IMR-90 (cell line): ENCODE results near the gene SLC25A38. TPM values are rescaled to one million over a fixed set of nuclear protein-coding genes. Genes with fewer than 3 reads are reported as not detected.

Experiments
- ATAC-seq: fragments of 200-7000 bp; cut with Tn5 transposase; 2 replicates; pipeline ENCODE4 v1.9.1; 2020; ENCODE audit warnings: low read depth, mild to moderate bottlenecking, moderate library complexity
- Bru-seq: library from RNA; stranded (reverse); fragments of 400-500 nt; gene quantifications from one replicate; lab custom pipeline; 2021; lab: Mats Ljungman, UMichigan
- BruChase-seq, 2 experiments: library from RNA; stranded (reverse); fragments of 400-500 nt; gene quantifications; one replicate each; lab custom pipeline; 2021; lab: Mats Ljungman, UMichigan
- BruUV-seq: library from RNA; stranded (reverse); fragments of 400-500 nt; replicated peaks from 2 replicates; lab custom pipeline; 2021; lab: Mats Ljungman, UMichigan
- CTCF ChIA-PET: fragments of 300-600 bp; formaldehyde crosslinking; extraction: SDS; loops from one replicate; lab custom pipeline; 2021; ENCODE audit warnings: antibody characterized with exemption; lab: Yijun Ruan, JAX
- POLR2A ChIA-PET: fragments of 300-600 bp; sonication (Branson Sonifier 250); formaldehyde crosslinking; loops from one replicate; lab custom pipeline; 2022; ENCODE audit warnings: antibody characterized with exemption; ENCODE audit not compliant: unreplicated experiment; lab: Charles Lee
- DNase-seq: peaks from one replicate; pipeline ENCODE4 v3.0.0; 2013
- H2AFZ ChIP-seq: replicated peaks from 2 replicates; pipeline ENCODE3; 2013; ENCODE audit warnings: low read length, mild to moderate bottlenecking; ENCODE audit not compliant: poor library complexity
- H2AK5ac ChIP-seq: 2 replicates; pipeline ENCODE4 v1.6.1; 2013; ENCODE audit warnings: low read depth, low read length, inconsistent platforms
- H2AK9ac ChIP-seq: replicated peaks from 2 replicates; pipeline ENCODE3; 2013; ENCODE audit warnings: mild to moderate bottlenecking, low read depth, low read length, moderate library complexity; ENCODE audit not compliant: poor library complexity
- H2BK120ac ChIP-seq: 2 replicates; pipeline ENCODE4 v1.6.1; 2013; ENCODE audit warnings: low read depth, low read length, inconsistent platforms
- H2BK15ac ChIP-seq: 3 replicates; pipeline ENCODE4 v1.6.1; 2013; ENCODE audit warnings: low read depth, low read length, inconsistent platforms
- H2BK20ac ChIP-seq: 2 replicates; pipeline ENCODE4 v1.6.1; 2013; ENCODE audit warnings: low read depth, mild to moderate bottlenecking, inconsistent platforms, low read length, moderate library complexity
- H2BK5ac ChIP-seq: 2 replicates; pipeline ENCODE4 v1.6.1; 2013; ENCODE audit warnings: mild to moderate bottlenecking, low read depth, low read length, inconsistent platforms; ENCODE audit not compliant: poor library complexity, severe bottlenecking
- H3K14ac ChIP-seq: replicated peaks from 2 replicates; pipeline ENCODE4 v1.6.1; 2013; ENCODE audit warnings: low read depth, low read length, inconsistent platforms
- H3K18ac ChIP-seq: 2 replicates; pipeline ENCODE4 v1.6.1; 2013; ENCODE audit warnings: low read depth, low read length, control low read depth
- H3K23ac ChIP-seq: 2 replicates; pipeline ENCODE4 v1.6.1; 2013; ENCODE audit warnings: low read depth, low read length, inconsistent platforms
- H3K27ac ChIP-seq: 2 replicates; pipeline ENCODE4 v1.5.1; 2013; ENCODE audit warnings: mild to moderate bottlenecking, control low read depth, low read length; ENCODE audit not compliant: insufficient read depth
- H3K27me3 ChIP-seq: 2 replicates; pipeline ENCODE4 v1.6.1; 2013; ENCODE audit warnings: low read length; ENCODE audit not compliant: control insufficient read depth, insufficient read depth
- H3K36me3 ChIP-seq: 2 replicates; pipeline ENCODE4 v1.6.1; 2013; ENCODE audit warnings: low read length, mixed read lengths; ENCODE audit not compliant: control insufficient read depth, insufficient read depth
- H3K4ac ChIP-seq: 2 replicates; pipeline ENCODE4 v1.6.1; 2013; ENCODE audit warnings: low read depth, low read length, inconsistent platforms
- H3K4me1 ChIP-seq: 2 replicates; pipeline ENCODE4 v1.6.1; 2013; ENCODE audit warnings: low read length, mixed read lengths; ENCODE audit not compliant: control insufficient read depth, insufficient read depth
- H3K4me2 ChIP-seq: 2 replicates; pipeline ENCODE4 v1.6.1; 2013; ENCODE audit warnings: low read depth, mild to moderate bottlenecking, control low read depth, low read length, moderate library complexity
- H3K4me3 ChIP-seq: 2 replicates; pipeline ENCODE4 v1.5.1; 2013; ENCODE audit warnings: low read depth, mild to moderate bottlenecking, control low read depth, low read length, moderate library complexity; ENCODE audit not compliant: insufficient read depth
- H3K56ac ChIP-seq: 2 replicates; pipeline ENCODE4 v1.6.1; 2013; ENCODE audit warnings: low read length, inconsistent platforms; ENCODE audit not compliant: insufficient read depth; ENCODE audit errors: extremely low read depth
- H3K79me1 ChIP-seq, 2 experiments: 2 replicates each; pipeline ENCODE4 v1.6.1; 2013; ENCODE audit warnings: low read length in 2 of 2, inconsistent platforms in 1 of 2, low read depth in 1 of 2
- H3K9ac ChIP-seq: 2 replicates; pipeline ENCODE4 v1.6.1; 2013; ENCODE audit warnings: low read depth, low read length, control low read depth
- H3K9me1 ChIP-seq: 2 replicates; pipeline ENCODE4 v1.6.1; 2013; ENCODE audit warnings: low read length, inconsistent platforms; ENCODE audit not compliant: insufficient read depth
- H3K9me3 ChIP-seq: 2 replicates; pipeline ENCODE4 v1.6.1; 2013; ENCODE audit warnings: low read length; ENCODE audit not compliant: control insufficient read depth, insufficient read depth
- H4K20me1 ChIP-seq: 2 replicates; pipeline ENCODE4 v1.6.1; 2013; ENCODE audit warnings: low read length, inconsistent platforms; ENCODE audit not compliant: insufficient read depth
- H4K5ac ChIP-seq: 2 replicates; pipeline ENCODE4 v1.6.1; 2013; ENCODE audit warnings: mild to moderate bottlenecking, low read depth, low read length, control low read depth
- H4K8ac ChIP-seq, 2 experiments: 2 replicates each; pipeline ENCODE4 v1.6.1; 2013; ENCODE audit warnings: low read depth in 2 of 2, low read length in 2 of 2, control low read depth in 1 of 2, inconsistent platforms in 1 of 2
- H4K91ac ChIP-seq: 2 replicates; pipeline ENCODE4 v1.6.1; 2013; ENCODE audit warnings: low read depth, low read length, inconsistent platforms; ENCODE audit not compliant: insufficient read depth
- BHLHE40 ChIP-seq: fragments of 150-350 bp; IDR thresholded peaks from 2 replicates; pipeline ENCODE4 v1.6.1; 2016; ENCODE audit warnings: mild to moderate bottlenecking, low read depth, low read length
- CEBPB ChIP-seq: IDR thresholded peaks from 2 replicates; pipeline ENCODE4 v1.6.1; 2012; ENCODE audit warnings: low read depth, low read length, improper control_type of control experiment
- POLR2A ChIP-seq: IDR thresholded peaks from 2 replicates; pipeline ENCODE4 v1.6.1; 2012; ENCODE audit warnings: mild to moderate bottlenecking, low read depth, low read length
- SMC3 ChIP-seq: fragments of 150-350 bp; IDR thresholded peaks from 2 replicates; pipeline ENCODE4 v1.6.1; 2016; ENCODE audit warnings: low read depth, mild to moderate bottlenecking, antibody characterized with exemption, low read length, moderate library complexity
- WGBS, 2 experiments: methylation state at CpG; one replicate each; pipeline versions ENCODE4 v1.1.5 to v1.1.7; 2013; ENCODE audit warnings: missing lambda C conversion rate in 2 of 2; ENCODE audit not compliant: insufficient read length in 1 of 2; ENCODE audit errors: extremely low coverage in 2 of 2; 5-methylcytosine and 5-hydroxymethylcytosine counted together
- dilution Hi-C: fragments of 300-500 bp; cut with HindIII; formaldehyde crosslinking; loops from one replicate; pipeline ENCODE4 v1.14.3; 2018; ENCODE audit warnings: low sequenced_read_pairs; ENCODE audit not compliant: unreplicated experiment
- in situ Hi-C: fragments of 300-500 bp; cut with MboI; formaldehyde crosslinking; loops from 3 replicates; pipeline ENCODE4 v1.14.3; 2019; ENCODE audit warnings: low sequenced_read_pairs, inconsistent platforms, mixed read lengths
- intact Hi-C: fragments of 100-400 bp; cut with micrococcal nuclease; formaldehyde crosslinking; loops from 2 replicates; pipeline ENCODE4 v1.10.0; 2022
- long read RNA-seq: library from polyadenylated mRNA; unstranded; transcript quantifications from one replicate; pipeline ENCODE4 v2.0.0, GENCODE V29; 2021; ENCODE audit not compliant: unreplicated experiment
- polyA plus RNA-seq, 3 experiments: library from polyadenylated mRNA; depleted of rRNA; stranded (reverse); fragments of >200 nt; gene quantifications; 2 replicates each; pipeline ENCODE4 v1.2.3, GENCODE V29; 2012; ENCODE audit warnings: low replicate concordance in 1 of 3
- total RNA-seq: library from RNA; depleted of rRNA; stranded (reverse); fragments of >200 nt; gene quantifications from 2 replicates; pipeline ENCODE4 v1.2.3, GENCODE V29; 2012; rRNA removed
- TF ChIP-seq, protein P1 (sequence below): conservative IDR thresholded peaks from 2 replicates; pipeline ENCODE4 v1.5.1; 2012; ENCODE audit warnings: mild to moderate bottlenecking, low read depth, low read length, improper control_type of control experiment
- TF ChIP-seq, protein P2 (sequence below): fragments of 150-350 bp; IDR thresholded peaks from 2 replicates; pipeline ENCODE4 v1.6.1; 2017; ENCODE audit warnings: mild to moderate bottlenecking, antibody characterized with exemption, low read length, low read depth

Gene SLC25A38, protein sequence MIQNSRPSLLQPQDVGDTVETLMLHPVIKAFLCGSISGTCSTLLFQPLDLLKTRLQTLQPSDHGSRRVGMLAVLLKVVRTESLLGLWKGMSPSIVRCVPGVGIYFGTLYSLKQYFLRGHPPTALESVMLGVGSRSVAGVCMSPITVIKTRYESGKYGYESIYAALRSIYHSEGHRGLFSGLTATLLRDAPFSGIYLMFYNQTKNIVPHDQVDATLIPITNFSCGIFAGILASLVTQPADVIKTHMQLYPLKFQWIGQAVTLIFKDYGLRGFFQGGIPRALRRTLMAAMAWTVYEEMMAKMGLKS
- total RNA-seq (16.1 and 17.4 TPM in 2 replicates), polyA plus RNA-seq (2012; rRNA removed) (22.5 and 22.6 TPM in 2 replicates), Bru-seq, nascent RNA (percentile 77 among the genes with signal in this experiment), BruChase-seq, experiment 1, labeled RNA remaining after a 6-hour chase (percentile 72 among the genes with signal in this experiment), BruChase-seq, experiment 2, labeled RNA remaining after a 2-hour chase (percentile 72 among the genes with signal in this experiment)
- 14.0 and 19.3 TPM in 2 replicates for polyA plus RNA-seq (2012; cell fraction: cytosol; rRNA removed)
- 31.8 and 32.5 TPM in 2 replicates for polyA plus RNA-seq (2012; cell fraction: nucleus; rRNA removed; ENCODE audit: low replicate concordance)
- long read RNA-seq, transcript SLC25A38-201 (7 exons, 2,147 nt), result major isoform, 34 of 39 reads
- long read RNA-seq, partial matches to known transcripts, result 2 of 39 reads
- long read RNA-seq, other reads (novel, unspliced or antisense), result 3 of 39 reads

DNA sequence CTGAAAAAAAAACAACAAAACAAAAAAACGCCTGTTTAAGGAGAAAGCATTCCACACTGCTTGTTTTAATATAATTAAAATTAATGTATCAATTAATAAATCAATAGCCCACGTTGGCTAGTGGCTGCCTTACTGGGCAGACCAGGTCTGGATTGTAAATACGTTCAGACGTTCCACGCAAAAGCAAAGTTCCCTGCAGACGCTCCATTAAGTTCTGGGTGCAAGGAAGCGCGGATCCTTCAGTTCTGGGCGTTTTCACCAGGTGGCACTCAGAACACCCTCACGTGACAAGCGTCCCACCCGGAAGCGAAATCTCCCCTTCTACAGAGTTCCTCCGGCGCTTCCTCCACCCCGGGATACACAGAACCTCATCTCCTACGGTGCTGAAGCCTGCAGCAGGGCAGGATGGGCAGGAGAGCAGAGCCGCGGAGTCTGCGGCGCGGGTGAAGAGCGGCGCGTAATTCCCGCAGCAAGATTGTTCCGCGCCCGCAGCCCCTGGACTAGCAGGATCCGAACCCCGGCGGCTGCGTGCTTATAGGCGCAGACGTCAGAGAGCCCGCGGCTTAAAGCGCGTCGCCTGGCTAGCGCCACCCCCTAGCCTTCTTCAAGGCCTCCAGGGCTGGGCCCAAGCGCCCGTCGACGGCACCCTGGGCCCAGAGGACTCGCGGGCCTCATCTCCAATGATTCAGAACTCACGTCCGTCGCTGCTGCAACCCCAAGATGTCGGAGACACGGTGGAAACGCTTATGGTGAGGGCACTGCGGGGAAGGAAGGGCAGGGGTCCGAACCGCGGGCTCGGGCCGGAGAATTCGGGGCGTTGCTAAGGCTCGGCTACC lies at the start of gene SLC25A38:
SLC25A38 (plus strand) TSS at position 326 of the 836 bp plus-strand sequence; CDS start at position 681, 355 bp downstream.
- Histone ChIP-seq H2AFZ (peak within 1 kb of the TSS; percentile 98), H3K14ac (peak within 1 kb of the TSS; percentile 98), H3K18ac (peak within 1 kb of the TSS; percentile 64), H4K91ac (peak within 1 kb of the TSS; percentile 43), H3K23ac (peak within 1 kb of the TSS; percentile 99), H3K56ac (peak within 1 kb of the TSS; percentile 79), H3K9me1 (peaks cover 17% of the 10 kb centered on the region; the same call in 1 of the 2 replicates), H2AK5ac (no peak within 1 kb of the TSS), H3K27me3 (no peaks in the 10 kb centered on the region), H3K4me2 (peak within 1 kb of the TSS; percentile 95), H2BK20ac (no peak within 1 kb of the TSS), H3K4ac (peak within 1 kb of the TSS; percentile 95), H3K79me1 (peaks cover 17 to 49% of the 10 kb centered on the region in 2 experiments), H3K36me3 (no peaks in the 10 kb centered on the region), H3K9ac (peak within 1 kb of the TSS; percentile 80), H2AK9ac (peak within 1 kb of the TSS; percentile 95), H3K4me3 (peak within 1 kb of the TSS; percentile 97), H3K4me1 (peaks cover 5% of the 10 kb centered on the region; the same call in 1 of the 2 replicates), H4K5ac (peak within 1 kb of the TSS; percentile 93), H4K20me1 (peaks cover 43% of the 10 kb centered on the region), H4K8ac (peak within 1 kb of the TSS; percentile 21 to 96), H2BK120ac (0 out of 2 replicates have a peak within 1 kb of the TSS, but pooled peaks have one; percentile 55), H3K9me3 (no peaks in the 10 kb centered on the region), H2BK15ac (no peak within 1 kb of the TSS), H2BK5ac (peak within 1 kb of the TSS; percentile 52), H3K27ac (peak within 1 kb of the TSS; percentile 83)
- dilution Hi-C loops (no loop called here), in situ Hi-C loops (no loop called here), intact Hi-C loops (loop anchor here (5.0 kb wide), 1 partner anchor 276 kb away; the partner anchor contains the start of genes GORASP1 and TTC21A)
- no TSS peak for BruUV-seq
- no peak for TF ChIP-seq CEBPB
- peak; percentile 84 for TF ChIP-seq BHLHE40
- peak; percentile 66 for TF ChIP-seq POLR2A
- TF ChIP-seq, protein P1, sequence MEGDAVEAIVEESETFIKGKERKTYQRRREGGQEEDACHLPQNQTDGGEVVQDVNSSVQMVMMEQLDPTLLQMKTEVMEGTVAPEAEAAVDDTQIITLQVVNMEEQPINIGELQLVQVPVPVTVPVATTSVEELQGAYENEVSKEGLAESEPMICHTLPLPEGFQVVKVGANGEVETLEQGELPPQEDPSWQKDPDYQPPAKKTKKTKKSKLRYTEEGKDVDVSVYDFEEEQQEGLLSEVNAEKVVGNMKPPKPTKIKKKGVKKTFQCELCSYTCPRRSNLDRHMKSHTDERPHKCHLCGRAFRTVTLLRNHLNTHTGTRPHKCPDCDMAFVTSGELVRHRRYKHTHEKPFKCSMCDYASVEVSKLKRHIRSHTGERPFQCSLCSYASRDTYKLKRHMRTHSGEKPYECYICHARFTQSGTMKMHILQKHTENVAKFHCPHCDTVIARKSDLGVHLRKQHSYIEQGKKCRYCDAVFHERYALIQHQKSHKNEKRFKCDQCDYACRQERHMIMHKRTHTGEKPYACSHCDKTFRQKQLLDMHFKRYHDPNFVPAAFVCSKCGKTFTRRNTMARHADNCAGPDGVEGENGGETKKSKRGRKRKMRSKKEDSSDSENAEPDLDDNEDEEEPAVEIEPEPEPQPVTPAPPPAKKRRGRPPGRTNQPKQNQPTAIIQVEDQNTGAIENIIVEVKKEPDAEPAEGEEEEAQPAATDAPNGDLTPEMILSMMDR, result peak; percentile 30; the same call in 1 of the 2 replicates
- peak; percentile 2; the same call in 1 of the 2 replicates for TF ChIP-seq SMC3
- TF ChIP-seq, protein P2, sequence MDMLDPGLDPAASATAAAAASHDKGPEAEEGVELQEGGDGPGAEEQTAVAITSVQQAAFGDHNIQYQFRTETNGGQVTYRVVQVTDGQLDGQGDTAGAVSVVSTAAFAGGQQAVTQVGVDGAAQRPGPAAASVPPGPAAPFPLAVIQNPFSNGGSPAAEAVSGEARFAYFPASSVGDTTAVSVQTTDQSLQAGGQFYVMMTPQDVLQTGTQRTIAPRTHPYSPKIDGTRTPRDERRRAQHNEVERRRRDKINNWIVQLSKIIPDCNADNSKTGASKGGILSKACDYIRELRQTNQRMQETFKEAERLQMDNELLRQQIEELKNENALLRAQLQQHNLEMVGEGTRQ, result peak; percentile 95
- peak; percentile 85 for ATAC-seq
- peak; percentile 85 for DNase-seq
- ChIA-PET POLR2A (no interaction called here), CTCF (no interaction called here)
- WGBS, 2 experiments, result 0% methylated on average over 18 of the region's 62 CpGs; no CpG with 5 or more reads in 1 of the 2 experiments
